ENCODE data around the gene SPATA9. TPM values are rescaled to one million over a fixed set of nuclear protein-coding genes. Genes with fewer than 3 reads are reported as not detected.

Gene SPATA9
- polyA plus RNA-seq, 1 experiment: 2.4 TPM

DNA sequence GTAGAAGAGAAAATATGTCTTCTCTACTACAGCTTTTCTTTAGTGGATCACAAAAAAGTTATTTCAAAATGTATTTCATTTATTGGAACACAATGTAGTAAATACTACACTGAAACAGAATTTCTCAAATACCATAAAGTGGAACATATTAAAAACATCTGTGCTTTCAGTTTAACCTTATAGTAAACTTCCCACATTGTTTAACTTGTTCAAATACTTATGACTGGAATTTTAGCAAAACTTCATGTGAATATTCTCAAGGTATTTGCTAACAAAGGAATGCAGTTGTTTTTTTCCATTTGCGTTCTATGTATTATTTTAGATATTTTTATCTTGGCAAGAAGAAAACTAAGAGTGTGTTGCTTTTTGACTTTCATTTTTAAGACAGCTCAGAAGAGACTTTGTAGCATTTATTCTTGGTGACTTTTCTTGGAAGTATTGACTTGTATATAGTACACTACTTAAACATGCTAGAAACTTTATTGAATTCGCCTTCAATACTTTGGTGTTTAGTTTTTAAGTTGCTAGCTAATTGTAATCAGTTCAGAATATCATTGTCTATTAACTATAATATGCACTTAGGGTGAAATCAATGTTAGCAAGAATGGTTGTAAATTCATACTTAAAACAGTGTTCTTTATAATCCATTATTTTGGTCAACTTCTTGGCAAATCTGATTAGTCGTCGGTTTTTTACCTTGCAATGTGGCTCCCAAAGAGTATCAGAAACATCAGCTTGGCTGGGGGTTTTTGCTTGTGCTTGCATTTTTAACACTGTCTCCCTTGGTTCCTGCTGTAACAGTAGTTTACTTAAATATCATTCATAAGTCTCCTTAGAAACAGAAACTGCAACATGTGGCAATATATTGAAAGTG is 43.4 kb upstream of the SPATA9 start:
- H3K4me3 ChIP-seq (ENCODE audit: low read depth, low read length): no peak overlapping the region
- no peaks in the 10 kb centered on the region for H3K27me3 ChIP-seq (ENCODE audit: control insufficient read depth, insufficient read depth, low read length)
- H3K27ac ChIP-seq (ENCODE audit: low read depth, low read length): peak overlapping the region; percentile 47
- ChIA-PET POLR2A (interaction anchor here (0.8 to 2.6 kb wide), 5 partner anchors 11 to 108 kb away, joined by 3 to 12 read pairs (median 5); no protein-coding TSS in a partner anchor), CTCF (interaction anchor here (1.1 to 1.6 kb wide), 3 partner anchors 9 to 120 kb away, joined by 3 to 8 read pairs (median 4); no protein-coding TSS in a partner anchor)
- TF ChIP-seq, protein P1, sequence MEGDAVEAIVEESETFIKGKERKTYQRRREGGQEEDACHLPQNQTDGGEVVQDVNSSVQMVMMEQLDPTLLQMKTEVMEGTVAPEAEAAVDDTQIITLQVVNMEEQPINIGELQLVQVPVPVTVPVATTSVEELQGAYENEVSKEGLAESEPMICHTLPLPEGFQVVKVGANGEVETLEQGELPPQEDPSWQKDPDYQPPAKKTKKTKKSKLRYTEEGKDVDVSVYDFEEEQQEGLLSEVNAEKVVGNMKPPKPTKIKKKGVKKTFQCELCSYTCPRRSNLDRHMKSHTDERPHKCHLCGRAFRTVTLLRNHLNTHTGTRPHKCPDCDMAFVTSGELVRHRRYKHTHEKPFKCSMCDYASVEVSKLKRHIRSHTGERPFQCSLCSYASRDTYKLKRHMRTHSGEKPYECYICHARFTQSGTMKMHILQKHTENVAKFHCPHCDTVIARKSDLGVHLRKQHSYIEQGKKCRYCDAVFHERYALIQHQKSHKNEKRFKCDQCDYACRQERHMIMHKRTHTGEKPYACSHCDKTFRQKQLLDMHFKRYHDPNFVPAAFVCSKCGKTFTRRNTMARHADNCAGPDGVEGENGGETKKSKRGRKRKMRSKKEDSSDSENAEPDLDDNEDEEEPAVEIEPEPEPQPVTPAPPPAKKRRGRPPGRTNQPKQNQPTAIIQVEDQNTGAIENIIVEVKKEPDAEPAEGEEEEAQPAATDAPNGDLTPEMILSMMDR (IDR thresholded peaks at IDR 0.05; ENCODE audit: low read depth, low read length): no peak
- peak; percentile 18 for DNase-seq (ENCODE audit: low read depth, low spot score)
- H3K9me3 ChIP-seq (ENCODE audit: control insufficient read depth, insufficient read depth, low read length): no peaks in the 10 kb centered on the region

DNA sequence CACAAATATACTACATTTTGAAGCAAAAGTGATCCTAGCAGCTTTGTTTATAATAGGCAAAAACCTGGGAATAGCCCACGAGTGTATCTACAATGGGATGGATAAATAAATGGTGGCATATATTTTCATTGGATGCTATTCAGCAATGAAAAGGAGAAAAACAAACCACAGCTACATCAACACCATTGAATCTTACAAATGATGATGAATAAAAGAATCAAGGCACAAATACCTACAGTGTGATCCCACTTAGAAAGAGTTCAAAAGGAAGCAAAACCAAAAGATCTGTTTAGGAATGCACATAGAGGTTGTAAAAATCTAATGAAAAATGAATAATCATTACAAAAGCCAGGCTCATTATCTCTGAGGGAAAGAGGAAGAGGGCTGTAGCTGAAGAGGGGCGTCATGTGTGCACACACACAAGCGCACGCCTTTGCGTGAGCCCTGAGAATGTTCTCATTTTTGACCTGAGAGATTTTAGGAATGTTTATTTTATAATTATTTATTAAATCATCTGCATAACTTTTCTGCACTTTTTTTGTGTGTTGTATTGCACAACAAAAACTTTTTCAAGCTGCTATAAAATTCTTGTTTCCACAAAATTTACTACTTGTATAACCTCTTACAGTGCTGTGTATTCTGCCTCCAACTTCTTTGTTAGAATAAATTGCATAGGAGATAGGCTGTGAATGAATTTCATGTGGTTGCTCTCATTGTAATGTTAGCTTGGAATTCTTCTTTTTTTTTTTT is 42.5 kb upstream of the SPATA9 start:
- H3K27ac ChIP-seq (ENCODE audit: low read depth, low read length): peak overlapping the region; percentile 62
- H3K27me3 ChIP-seq (ENCODE audit: control insufficient read depth, insufficient read depth, low read length): no peaks in the 10 kb centered on the region
- H3K4me3 ChIP-seq (ENCODE audit: low read depth, low read length): no peak overlapping the region
- CTCF ChIA-PET: interaction anchor here (0.6 to 1.2 kb wide), 4 partner anchors 9 to 1440 kb away, joined by 3 to 4 read pairs (median 3); no protein-coding TSS in a partner anchor
- POLR2A ChIA-PET: interaction anchor here (0.8 to 2.6 kb wide), 5 partner anchors 12 to 109 kb away, joined by 3 to 12 read pairs (median 5); no protein-coding TSS in a partner anchor
- H3K9me3 ChIP-seq (ENCODE audit: control insufficient read depth, insufficient read depth, low read length): no peaks in the 10 kb centered on the region
- TF ChIP-seq, protein P1 (IDR thresholded peaks at IDR 0.05; ENCODE audit: low read depth, low read length): no peak
- DNase-seq (ENCODE audit: low read depth, low spot score): no peak

DNA sequence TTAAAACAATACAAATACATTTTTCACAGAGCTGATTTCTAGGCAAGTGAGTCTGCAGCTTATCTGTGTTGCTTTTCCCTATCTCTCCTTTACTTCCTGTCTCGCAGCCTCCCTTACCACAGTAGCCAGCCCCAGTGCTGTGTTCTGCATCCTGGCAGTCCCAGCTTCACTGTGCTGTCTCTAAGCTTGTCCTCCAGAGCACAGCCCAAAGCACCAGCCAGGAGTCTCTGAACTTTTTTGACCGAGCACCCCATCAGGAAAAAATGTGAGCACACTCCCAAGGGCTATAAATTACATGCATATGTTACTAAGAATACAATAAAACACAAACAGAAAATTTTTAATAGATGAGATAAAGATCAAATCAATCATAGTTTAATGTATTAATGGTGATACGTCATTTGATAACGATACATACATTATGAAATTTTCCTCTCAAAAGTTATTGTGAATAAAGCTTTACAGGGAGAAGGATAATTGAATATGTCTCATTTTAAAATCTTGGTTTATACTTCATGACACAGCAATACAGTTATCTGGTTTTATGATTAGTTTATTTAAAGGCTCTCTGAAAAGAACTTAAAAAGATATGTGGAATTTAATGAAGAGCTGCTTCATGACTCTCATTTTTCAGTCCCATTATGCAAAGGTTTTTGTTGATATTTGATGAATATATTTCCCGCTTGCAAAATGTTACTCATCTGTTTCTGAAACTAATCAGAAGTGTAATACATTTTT is 41.0 kb upstream of the SPATA9 start:
- no peak overlapping the region for H3K27ac ChIP-seq (ENCODE audit: low read depth, low read length)
- ChIA-PET POLR2A (interaction anchor here (0.6 to 2.6 kb wide), 2 partner anchors 36 to 77 kb away, joined by 3 to 12 read pairs; no protein-coding TSS in a partner anchor), CTCF (interaction anchor here (1.3 to 1.7 kb wide), 2 partner anchors 60 to 79 kb away, joined by 4 to 12 read pairs; no protein-coding TSS in a partner anchor)
- TF ChIP-seq, protein P1 (IDR thresholded peaks at IDR 0.05; ENCODE audit: low read depth, low read length): no peak
- no peaks in the 10 kb centered on the region for H3K27me3 ChIP-seq (ENCODE audit: control insufficient read depth, insufficient read depth, low read length)
- no peak overlapping the region for H3K4me3 ChIP-seq (ENCODE audit: low read depth, low read length)
- no peak for DNase-seq (ENCODE audit: low read depth, low spot score)
- no peaks in the 10 kb centered on the region for H3K9me3 ChIP-seq (ENCODE audit: control insufficient read depth, insufficient read depth, low read length)

DNA sequence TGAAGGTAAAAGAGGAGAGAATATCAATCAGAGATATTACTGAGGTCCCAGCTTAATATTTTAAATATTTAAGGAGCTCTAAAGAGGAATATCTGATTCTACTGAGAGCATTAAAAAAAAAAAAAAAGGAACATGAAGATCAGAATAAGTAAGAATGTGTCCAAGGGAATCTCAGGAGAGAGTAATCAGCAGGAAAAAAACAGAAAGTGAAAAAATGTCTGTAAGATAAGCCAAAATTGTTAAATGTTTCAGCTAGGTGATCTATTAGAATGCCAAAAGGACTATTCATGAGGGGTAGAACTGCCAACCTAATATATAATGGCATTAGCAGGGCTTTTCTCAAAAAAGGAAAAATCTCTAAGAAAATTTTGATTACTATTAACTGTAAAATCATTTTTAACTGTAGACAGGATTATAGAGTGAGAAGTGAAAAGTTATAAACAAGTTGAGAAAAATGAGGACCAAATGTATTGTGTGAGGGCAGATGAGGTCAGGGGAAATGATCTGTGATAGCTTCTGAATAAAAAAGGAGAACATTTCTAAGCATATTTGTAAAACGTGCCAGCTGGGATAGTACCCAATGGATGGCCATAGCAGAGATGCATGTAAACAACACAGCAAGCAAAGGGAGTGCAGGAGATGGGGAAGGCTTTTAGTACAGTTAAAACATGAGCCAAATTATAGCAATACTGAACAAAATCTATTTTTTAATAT is 38.9 kb upstream of the SPATA9 start:
- CTCF ChIA-PET: interaction anchor here (0.9 to 1.4 kb wide), 2 partner anchors 9 to 60 kb away, joined by 5 read pairs; partner anchors contain the start of gene RHOBTB3
- no peak overlapping the region for H3K27ac ChIP-seq (ENCODE audit: low read depth, low read length)
- H3K27me3 ChIP-seq (ENCODE audit: control insufficient read depth, insufficient read depth, low read length): no peaks in the 10 kb centered on the region
- DNase-seq (ENCODE audit: low read depth, low spot score): no peak
- H3K9me3 ChIP-seq (ENCODE audit: control insufficient read depth, insufficient read depth, low read length): no peaks in the 10 kb centered on the region
- H3K4me3 ChIP-seq (ENCODE audit: low read depth, low read length): no peak overlapping the region
- TF ChIP-seq, protein P1 (IDR thresholded peaks at IDR 0.05; ENCODE audit: low read depth, low read length): no peak
- POLR2A ChIA-PET: interaction anchor here (2.2 kb wide), 1 partner anchor 9 kb away, joined by 10 read pairs; the partner anchor contains the start of gene RHOBTB3

Data from AG04450 (cell line).